C4-2B (cell line): ENCODE results near the gene TST.

Source experiments
- ZFX ChIP-seq: fragments of 450-650 bp; IDR thresholded peaks from 2 replicates; pipeline ENCODE4 v1.6.1; 2017
- TF ChIP-seq, protein P1 (sequence below): fragments of 450-650 bp; conservative IDR thresholded peaks from 2 replicates; pipeline ENCODE4 v1.5.1; 2017; ENCODE audit warnings: mild to moderate bottlenecking

DNA sequence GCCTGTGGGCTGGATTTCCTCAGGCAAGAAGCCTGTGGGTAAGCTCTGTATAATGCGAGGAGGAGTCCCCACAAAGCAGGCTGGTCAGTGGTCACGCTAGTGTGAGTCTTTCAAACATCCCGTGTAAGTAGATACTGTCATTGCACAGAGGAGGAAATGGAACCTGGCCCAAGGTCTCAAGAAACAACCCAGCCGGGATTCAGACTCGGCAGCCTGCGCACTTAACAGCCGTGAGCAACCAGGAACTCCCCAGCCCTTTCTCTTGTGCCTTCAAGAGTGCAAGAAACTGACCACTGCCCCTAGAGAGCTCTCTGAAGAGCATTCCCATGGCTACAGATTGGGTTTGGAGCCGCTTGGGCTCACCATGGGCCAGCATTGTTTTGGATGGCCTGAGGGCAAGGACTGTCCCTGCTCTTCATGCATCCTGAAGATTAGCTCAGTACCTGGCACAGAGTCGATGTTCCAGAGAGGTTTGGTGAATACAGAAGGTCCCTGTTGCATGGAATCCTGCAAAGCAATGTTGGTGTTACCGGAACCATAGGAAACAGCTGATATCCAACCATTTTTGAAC, 6.3 kb upstream of the TST start:
- TF ChIP-seq, protein P1, sequence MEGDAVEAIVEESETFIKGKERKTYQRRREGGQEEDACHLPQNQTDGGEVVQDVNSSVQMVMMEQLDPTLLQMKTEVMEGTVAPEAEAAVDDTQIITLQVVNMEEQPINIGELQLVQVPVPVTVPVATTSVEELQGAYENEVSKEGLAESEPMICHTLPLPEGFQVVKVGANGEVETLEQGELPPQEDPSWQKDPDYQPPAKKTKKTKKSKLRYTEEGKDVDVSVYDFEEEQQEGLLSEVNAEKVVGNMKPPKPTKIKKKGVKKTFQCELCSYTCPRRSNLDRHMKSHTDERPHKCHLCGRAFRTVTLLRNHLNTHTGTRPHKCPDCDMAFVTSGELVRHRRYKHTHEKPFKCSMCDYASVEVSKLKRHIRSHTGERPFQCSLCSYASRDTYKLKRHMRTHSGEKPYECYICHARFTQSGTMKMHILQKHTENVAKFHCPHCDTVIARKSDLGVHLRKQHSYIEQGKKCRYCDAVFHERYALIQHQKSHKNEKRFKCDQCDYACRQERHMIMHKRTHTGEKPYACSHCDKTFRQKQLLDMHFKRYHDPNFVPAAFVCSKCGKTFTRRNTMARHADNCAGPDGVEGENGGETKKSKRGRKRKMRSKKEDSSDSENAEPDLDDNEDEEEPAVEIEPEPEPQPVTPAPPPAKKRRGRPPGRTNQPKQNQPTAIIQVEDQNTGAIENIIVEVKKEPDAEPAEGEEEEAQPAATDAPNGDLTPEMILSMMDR: no peak
- TF ChIP-seq ZFX: no peak
